ENCODE data around the gene DDX42.

DNA sequence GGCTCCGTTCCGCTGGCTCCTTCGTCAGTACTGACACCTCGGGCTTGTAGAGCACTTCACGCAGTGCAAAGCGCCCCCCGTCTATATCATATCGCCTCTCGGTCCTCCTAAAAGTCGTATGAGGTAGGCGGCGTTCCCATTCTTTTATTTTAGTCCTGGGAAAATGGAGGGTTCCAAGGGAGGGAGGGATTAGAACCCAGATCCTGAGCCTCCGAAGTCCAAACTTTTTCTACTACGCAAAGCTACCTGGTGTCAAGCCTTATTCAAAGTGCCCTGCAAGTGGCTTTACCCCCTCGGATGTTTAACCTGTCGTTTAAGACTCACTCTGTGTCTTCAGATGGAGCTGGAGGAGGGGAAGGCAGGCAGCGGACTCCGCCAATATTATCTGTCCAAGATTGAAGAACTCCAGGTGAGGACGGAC, 53.8 kb downstream of the DDX42 start:
- TF ChIP-seq POLR2A (IDR thresholded peaks at IDR 0.05) (no peak), POLR2AphosphoS5 (IDR thresholded peaks at IDR 0.05) (no peak)
